ENCODE measurements around the gene EID2.

- TF ChIP-seq CTCF (IDR thresholded peaks at IDR 0.05) (no peak), POLR2A (IDR thresholded peaks at IDR 0.05) (no peak), EP300 (IDR thresholded peaks at IDR 0.05; ENCODE audit: low read depth) (no peak)
These were observed 40.0 kb downstream of the EID2 start for GRCh38 chr19:39499932-39500331.
